KMS-11 (cell line): Measurements from ENCODE around the gene AWAT1.

Experiments used
- H2AFZ ChIP-seq: fragments of 200-600 bp; sonication (generic); 2 replicates; pipeline ENCODE4 v1.6.1; 2016; ENCODE audit warnings: antibody characterized with exemption, mixed run types, low read depth
- H3K27ac ChIP-seq: fragments of 200-600 bp; sonication (generic); 2 replicates; pipeline ENCODE4 v1.6.1; 2016; ENCODE audit warnings: mild to moderate bottlenecking, mixed run types
- H3K27me3 ChIP-seq: fragments of 200-600 bp; sonication (generic); 2 replicates; pipeline ENCODE4 v1.6.1; 2017; ENCODE audit warnings: mild to moderate bottlenecking, low read depth, mixed run types, moderate library complexity; ENCODE audit not compliant: insufficient read depth
- H3K36me3 ChIP-seq: fragments of 200-600 bp; sonication (generic); 2 replicates; pipeline ENCODE4 v1.6.1; 2017; ENCODE audit warnings: mild to moderate bottlenecking, mixed run types; ENCODE audit not compliant: insufficient read depth
- H3K4me1 ChIP-seq: fragments of 200-600 bp; sonication (generic); 2 replicates; pipeline ENCODE4 v1.6.1; 2016; ENCODE audit warnings: mild to moderate bottlenecking, low read depth, mixed run types; ENCODE audit not compliant: poor library complexity, severe bottlenecking
- H3K4me2 ChIP-seq: fragments of 200-600 bp; sonication (generic); 2 replicates; pipeline ENCODE4 v1.7.0; 2016; ENCODE audit warnings: mild to moderate bottlenecking, mixed run types
- H3K4me3 ChIP-seq: fragments of 200-600 bp; sonication (generic); IDR thresholded peaks from 2 replicates; pipeline ENCODE4 v1.6.1; 2017; ENCODE audit warnings: low read depth, low read length, mixed read lengths; ENCODE audit not compliant: insufficient read depth
- H3K79me2 ChIP-seq: fragments of 200-600 bp; sonication (generic); 2 replicates; pipeline ENCODE4 v1.6.1; 2016; ENCODE audit warnings: low read depth, mixed run types; ENCODE audit not compliant: insufficient read depth
- H3K9ac ChIP-seq: fragments of 200-600 bp; sonication (generic); 2 replicates; pipeline ENCODE4 v1.6.1; 2016; ENCODE audit warnings: mild to moderate bottlenecking, mixed run types
- H4K20me1 ChIP-seq: fragments of 200-600 bp; sonication (generic); 2 replicates; pipeline ENCODE4 v1.6.1; 2016; ENCODE audit warnings: mild to moderate bottlenecking, mixed run types; ENCODE audit not compliant: insufficient read depth
- TF ChIP-seq, protein P1 (sequence below): fragments of 200-600 bp; sonication (generic); conservative IDR thresholded peaks from 2 replicates; pipeline ENCODE4 v1.6.1; 2017; ENCODE audit warnings: low read depth, mild to moderate bottlenecking, antibody characterized with exemption, low read length, moderate library complexity, mixed read lengths

AWAT1 gene

DNA sequence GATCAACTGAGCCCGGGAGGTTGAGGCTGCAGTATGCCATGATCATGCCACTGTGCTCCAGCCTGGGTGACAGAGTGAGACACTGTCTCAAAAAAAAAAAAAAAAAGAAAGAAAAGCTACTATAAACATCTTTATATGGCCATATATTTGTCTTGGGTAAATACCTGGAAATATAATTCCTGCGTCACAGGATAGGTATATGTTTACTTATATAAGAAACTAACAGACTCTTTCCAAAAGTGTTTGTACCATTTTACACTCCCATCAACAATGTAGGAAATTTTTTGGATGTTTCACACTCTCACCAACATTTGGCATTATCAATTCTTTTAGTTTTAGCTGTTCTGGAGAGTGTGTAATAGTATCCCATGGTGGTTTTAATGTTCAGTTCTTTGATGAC is 12.8 kb downstream of the AWAT1 start:
- TF ChIP-seq, protein P1, sequence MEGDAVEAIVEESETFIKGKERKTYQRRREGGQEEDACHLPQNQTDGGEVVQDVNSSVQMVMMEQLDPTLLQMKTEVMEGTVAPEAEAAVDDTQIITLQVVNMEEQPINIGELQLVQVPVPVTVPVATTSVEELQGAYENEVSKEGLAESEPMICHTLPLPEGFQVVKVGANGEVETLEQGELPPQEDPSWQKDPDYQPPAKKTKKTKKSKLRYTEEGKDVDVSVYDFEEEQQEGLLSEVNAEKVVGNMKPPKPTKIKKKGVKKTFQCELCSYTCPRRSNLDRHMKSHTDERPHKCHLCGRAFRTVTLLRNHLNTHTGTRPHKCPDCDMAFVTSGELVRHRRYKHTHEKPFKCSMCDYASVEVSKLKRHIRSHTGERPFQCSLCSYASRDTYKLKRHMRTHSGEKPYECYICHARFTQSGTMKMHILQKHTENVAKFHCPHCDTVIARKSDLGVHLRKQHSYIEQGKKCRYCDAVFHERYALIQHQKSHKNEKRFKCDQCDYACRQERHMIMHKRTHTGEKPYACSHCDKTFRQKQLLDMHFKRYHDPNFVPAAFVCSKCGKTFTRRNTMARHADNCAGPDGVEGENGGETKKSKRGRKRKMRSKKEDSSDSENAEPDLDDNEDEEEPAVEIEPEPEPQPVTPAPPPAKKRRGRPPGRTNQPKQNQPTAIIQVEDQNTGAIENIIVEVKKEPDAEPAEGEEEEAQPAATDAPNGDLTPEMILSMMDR: no peak
- no peaks in the 10 kb centered on the region for H3K36me3 ChIP-seq

GRCh38 chrX:70252491-70252890 is 18.0 kb downstream of the AWAT1 start:
- TF ChIP-seq, protein P1: no peak
- Histone ChIP-seq H3K36me3 (no peaks in the 10 kb centered on the region), H3K4me1 (no peaks in the 10 kb centered on the region), H3K27ac (no peak overlapping the region), H3K9ac (no peak overlapping the region), H3K4me2 (no peak overlapping the region), H2AFZ (no peak overlapping the region), H3K79me2 (no peaks in the 10 kb centered on the region), H3K27me3 (no peaks in the 10 kb centered on the region), H3K4me3 (no peak overlapping the region), H4K20me1 (no peaks in the 10 kb centered on the region)

More for the DNA sequence above, 12.8 kb downstream of the AWAT1 start:
- no peak overlapping the region for H3K4me2 ChIP-seq
- H3K4me1 ChIP-seq: no peaks in the 10 kb centered on the region
- H3K27me3 ChIP-seq: no peaks in the 10 kb centered on the region
- no peaks in the 10 kb centered on the region for H4K20me1 ChIP-seq
- H3K79me2 ChIP-seq: no peaks in the 10 kb centered on the region
- H3K4me3 ChIP-seq: no peak overlapping the region
- H3K9ac ChIP-seq: no peak overlapping the region
- no peak overlapping the region for H3K27ac ChIP-seq
- no peak overlapping the region for H2AFZ ChIP-seq

DNA sequence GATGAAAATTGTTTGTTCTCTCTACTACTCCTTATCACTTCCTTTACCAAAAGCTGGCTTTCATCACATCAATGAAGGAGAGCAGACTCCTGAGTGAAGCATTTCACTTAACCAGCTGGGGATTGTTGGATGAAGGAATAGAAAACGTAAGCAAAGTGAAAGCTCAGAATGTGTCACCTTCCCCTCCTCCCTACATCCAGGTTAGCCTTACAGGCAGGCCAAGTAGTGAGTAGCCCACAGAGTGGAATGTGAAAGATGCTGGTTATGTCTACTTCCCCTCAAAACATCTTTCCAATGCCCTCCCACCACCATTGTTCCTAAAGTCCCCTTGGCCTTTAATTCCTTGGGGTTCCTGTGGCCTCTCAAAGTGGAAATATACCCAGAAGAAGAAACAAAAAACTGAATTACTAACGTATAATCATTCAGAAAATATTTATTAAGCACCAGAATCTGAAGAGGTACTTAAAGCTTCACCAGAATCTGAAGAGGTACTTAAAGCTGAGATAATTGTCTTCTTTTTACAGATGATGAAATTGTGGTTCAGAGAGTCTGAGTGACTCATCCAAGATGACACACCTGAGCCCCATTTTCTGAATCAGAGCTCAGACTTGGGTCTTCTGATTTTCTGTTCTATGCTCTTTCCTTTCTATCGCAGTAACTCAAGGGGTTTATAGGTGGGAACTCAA is 19.1 kb downstream of the AWAT1 start:
- Histone ChIP-seq H3K27me3 (no peaks in the 10 kb centered on the region), H4K20me1 (no peaks in the 10 kb centered on the region), H3K4me3 (no peak overlapping the region), H3K9ac (no peak overlapping the region), H3K4me1 (no peaks in the 10 kb centered on the region), H3K36me3 (no peaks in the 10 kb centered on the region), H3K4me2 (no peak overlapping the region), H2AFZ (no peak overlapping the region), H3K27ac (no peak overlapping the region), H3K79me2 (no peaks in the 10 kb centered on the region)
- TF ChIP-seq, protein P1: no peak

- H4K20me1 ChIP-seq: no peaks in the 10 kb centered on the region
- no peaks in the 10 kb centered on the region for H3K4me1 ChIP-seq
- no peak overlapping the region for H3K27ac ChIP-seq
- no peak overlapping the region for H3K4me3 ChIP-seq
- no peaks in the 10 kb centered on the region for H3K36me3 ChIP-seq
- TF ChIP-seq, protein P1: no peak
- H3K4me2 ChIP-seq: no peak overlapping the region
- no peaks in the 10 kb centered on the region for H3K79me2 ChIP-seq
- no peak overlapping the region for H3K9ac ChIP-seq
- H3K27me3 ChIP-seq: no peaks in the 10 kb centered on the region
- no peak overlapping the region for H2AFZ ChIP-seq
Measured at GRCh38 chrX:70254063-70254400, 19.6 kb downstream of the AWAT1 start.
